Measurements from ENCODE around the gene PCSK4.
A peak's percentile ranks its signal among the peaks of the same experiment; 100 is the strongest.

The PCSK4 gene

GRCh38 chr19:1461862-1462261 lies 28.3 kb downstream of the PCSK4 start:
- no peak overlapping the region for H3K4me2 ChIP-seq (ENCODE audit: low read length)
- H3K27me3 ChIP-seq (ENCODE audit: control insufficient read depth, insufficient read depth, low read length): peaks cover 12% of the 10 kb centered on the region
- H3K4me1 ChIP-seq (ENCODE audit: control insufficient read depth, insufficient read depth, low read length): peaks cover 7% of the 10 kb centered on the region
- no peak overlapping the region for H3K9ac ChIP-seq (ENCODE audit: low read depth, low read length)
- no peak overlapping the region for H3K4me3 ChIP-seq (ENCODE audit: low read length)
- H3K36me3 ChIP-seq (ENCODE audit: insufficient read depth, low read length): no peaks in the 10 kb centered on the region
- H3K9me3 ChIP-seq (replicated peaks; ENCODE audit: low read length): no peaks in the 10 kb centered on the region

- H3K4me3 ChIP-seq (ENCODE audit: low read length): no peak overlapping the region
- no peaks in the 10 kb centered on the region for H3K36me3 ChIP-seq (ENCODE audit: insufficient read depth, low read length)
- H3K9ac ChIP-seq (ENCODE audit: low read depth, low read length): no peak overlapping the region
- peaks cover 24% of the 10 kb centered on the region for H3K27me3 ChIP-seq (ENCODE audit: control insufficient read depth, insufficient read depth, low read length)
- H3K4me2 ChIP-seq (ENCODE audit: low read length): no peak overlapping the region
- H3K4me1 ChIP-seq (ENCODE audit: control insufficient read depth, insufficient read depth, low read length): no peaks in the 10 kb centered on the region
- H3K9me3 ChIP-seq (replicated peaks; ENCODE audit: low read length): no peaks in the 10 kb centered on the region
Measured at GRCh38 chr19:1460033-1460995, 29.8 kb downstream of the PCSK4 start.

GRCh38 chr19:1459479-1459878 lies 30.7 kb downstream of the PCSK4 start:
- Histone ChIP-seq H3K9me3 (replicated peaks; ENCODE audit: low read length) (no peaks in the 10 kb centered on the region), H3K4me1 (ENCODE audit: control insufficient read depth, insufficient read depth, low read length) (no peaks in the 10 kb centered on the region), H3K27me3 (ENCODE audit: control insufficient read depth, insufficient read depth, low read length) (peaks cover 29% of the 10 kb centered on the region), H3K4me2 (ENCODE audit: low read length) (no peak overlapping the region), H3K9ac (ENCODE audit: low read depth, low read length) (no peak overlapping the region), H3K36me3 (ENCODE audit: insufficient read depth, low read length) (no peaks in the 10 kb centered on the region), H3K4me3 (ENCODE audit: low read length) (no peak overlapping the region)

GRCh38 chr19:1457892-1458291 lies 32.3 kb downstream of the PCSK4 start:
- H3K27me3 ChIP-seq (ENCODE audit: control insufficient read depth, insufficient read depth, low read length): peaks cover 43% of the 10 kb centered on the region
- H3K4me3 ChIP-seq (ENCODE audit: low read length): no peak overlapping the region
- H3K4me2 ChIP-seq (ENCODE audit: low read length): no peak overlapping the region
- no peaks in the 10 kb centered on the region for H3K36me3 ChIP-seq (ENCODE audit: insufficient read depth, low read length)
- peaks cover 9% of the 10 kb centered on the region for H3K4me1 ChIP-seq (ENCODE audit: control insufficient read depth, insufficient read depth, low read length)
- H3K9ac ChIP-seq (ENCODE audit: low read depth, low read length): no peak overlapping the region
- no peaks in the 10 kb centered on the region for H3K9me3 ChIP-seq (replicated peaks; ENCODE audit: low read length)

- H3K27me3 ChIP-seq (ENCODE audit: control insufficient read depth, insufficient read depth, low read length): peaks cover 50% of the 10 kb centered on the region
Measured at GRCh38 chr19:1457031-1457739, 33.0 kb downstream of the PCSK4 start.

GRCh38 chr19:1456121-1456900 lies 33.8 kb downstream of the PCSK4 start:
- Histone ChIP-seq H3K4me3 (ENCODE audit: low read length) (no peak overlapping the region), H3K9ac (ENCODE audit: low read depth, low read length) (no peak overlapping the region), H3K9me3 (replicated peaks; ENCODE audit: low read length) (no peaks in the 10 kb centered on the region), H3K4me2 (ENCODE audit: low read length) (no peak overlapping the region), H3K27me3 (ENCODE audit: control insufficient read depth, insufficient read depth, low read length) (peaks cover 59% of the 10 kb centered on the region), H3K4me1 (ENCODE audit: control insufficient read depth, insufficient read depth, low read length) (peaks cover 13% of the 10 kb centered on the region), H3K36me3 (ENCODE audit: insufficient read depth, low read length) (no peaks in the 10 kb centered on the region)

More at GRCh38 chr19:1457031-1457739, 33.0 kb downstream of the PCSK4 start:
- H3K9me3 ChIP-seq (replicated peaks; ENCODE audit: low read length): no peaks in the 10 kb centered on the region
- no peak overlapping the region for H3K4me2 ChIP-seq (ENCODE audit: low read length)
- no peak overlapping the region for H3K9ac ChIP-seq (ENCODE audit: low read depth, low read length)
- H3K4me1 ChIP-seq (ENCODE audit: control insufficient read depth, insufficient read depth, low read length): peaks cover 12% of the 10 kb centered on the region
- H3K36me3 ChIP-seq (ENCODE audit: insufficient read depth, low read length): no peaks in the 10 kb centered on the region
- H3K4me3 ChIP-seq (ENCODE audit: low read length): no peak overlapping the region

- H3K4me3 ChIP-seq (ENCODE audit: low read length): no peak overlapping the region
- H3K4me2 ChIP-seq (ENCODE audit: low read length): no peak overlapping the region
- H3K9ac ChIP-seq (ENCODE audit: low read depth, low read length): no peak overlapping the region
- H3K36me3 ChIP-seq (ENCODE audit: insufficient read depth, low read length): no peaks in the 10 kb centered on the region
- H3K9me3 ChIP-seq (replicated peaks; ENCODE audit: low read length): no peaks in the 10 kb centered on the region
- H3K4me1 ChIP-seq (ENCODE audit: control insufficient read depth, insufficient read depth, low read length): peaks cover 13% of the 10 kb centered on the region
- peaks cover 66% of the 10 kb centered on the region for H3K27me3 ChIP-seq (ENCODE audit: control insufficient read depth, insufficient read depth, low read length)
Measured at GRCh38 chr19:1455336-1456120, 34.6 kb downstream of the PCSK4 start.

- Histone ChIP-seq H3K4me1 (ENCODE audit: control insufficient read depth, insufficient read depth, low read length) (peaks cover 13% of the 10 kb centered on the region), H3K4me2 (ENCODE audit: low read length) (no peak overlapping the region), H3K9me3 (replicated peaks; ENCODE audit: low read length) (no peaks in the 10 kb centered on the region), H3K4me3 (ENCODE audit: low read length) (no peak overlapping the region), H3K27me3 (ENCODE audit: control insufficient read depth, insufficient read depth, low read length) (peaks cover 72% of the 10 kb centered on the region), H3K9ac (ENCODE audit: low read depth, low read length) (no peak overlapping the region), H3K36me3 (ENCODE audit: insufficient read depth, low read length) (no peaks in the 10 kb centered on the region)
Measured at GRCh38 chr19:1455002-1455335, 35.2 kb downstream of the PCSK4 start.

- Histone ChIP-seq H3K36me3 (ENCODE audit: insufficient read depth, low read length) (no peaks in the 10 kb centered on the region), H3K4me2 (ENCODE audit: low read length) (peak overlapping the region; percentile 8), H3K9ac (ENCODE audit: low read depth, low read length) (no peak overlapping the region), H3K9me3 (replicated peaks; ENCODE audit: low read length) (no peaks in the 10 kb centered on the region), H3K27me3 (ENCODE audit: control insufficient read depth, insufficient read depth, low read length) (peaks cover 83% of the 10 kb centered on the region), H3K4me3 (ENCODE audit: low read length) (no peak overlapping the region), H3K4me1 (ENCODE audit: control insufficient read depth, insufficient read depth, low read length) (peaks cover 13% of the 10 kb centered on the region)
Measured at GRCh38 chr19:1453525-1454364, 36.4 kb downstream of the PCSK4 start.

- Histone ChIP-seq H3K4me1 (ENCODE audit: control insufficient read depth, insufficient read depth, low read length) (peaks cover 13% of the 10 kb centered on the region), H3K4me3 (ENCODE audit: low read length) (no peak overlapping the region), H3K36me3 (ENCODE audit: insufficient read depth, low read length) (no peaks in the 10 kb centered on the region), H3K9me3 (replicated peaks; ENCODE audit: low read length) (no peaks in the 10 kb centered on the region), H3K27me3 (ENCODE audit: control insufficient read depth, insufficient read depth, low read length) (peaks cover 83% of the 10 kb centered on the region), H3K9ac (ENCODE audit: low read depth, low read length) (no peak overlapping the region), H3K4me2 (ENCODE audit: low read length) (peak overlapping the region; percentile 8)
Measured at GRCh38 chr19:1452802-1453524, 37.2 kb downstream of the PCSK4 start.

Measured in skeletal muscle satellite cell (primary cell).